Upper lobe of left lung (tissue), 6 donors: ENCODE measurements around the gene UACA. TPM values are rescaled to one million over a fixed set of nuclear protein-coding genes. Genes with fewer than 3 reads are reported as not detected.

Experiments used
- ATAC-seq, 2 donors: fragments of 200-7000 bp; cut with Tn5 transposase; one replicate each; pipeline ENCODE4 v1.9.1; 2022; ENCODE audit warnings: mild to moderate bottlenecking in 2 of 2, moderate library complexity in 2 of 2; ENCODE audit not compliant: low FRiP score in 2 of 2
- DNase-seq, 2 donors: peaks; one replicate each; pipeline ENCODE4 v3.0.0-alpha.2; 2019 to 2020
- H3K27ac ChIP-seq, 4 donors: fragments of 200-600 bp; sonication (generic); one replicate each; pipeline ENCODE4 v1.5.1; 2016 to 2019
- H3K27me3 ChIP-seq, 4 donors: fragments of 200-600 bp; sonication (generic); one replicate each; pipeline ENCODE4 v1.5.1; 2017 to 2019
- H3K36me3 ChIP-seq, 4 donors: fragments of 200-600 bp; sonication (generic); one replicate each; pipeline ENCODE4 v1.5.1; 2016 to 2019
- H3K4me1 ChIP-seq, 4 donors: fragments of 200-600 bp; sonication (generic); one replicate each; pipeline ENCODE4 v1.5.1; 2018 to 2019
- H3K4me3 ChIP-seq, 4 donors: fragments of 200-600 bp; sonication (generic); one replicate each; pipeline ENCODE4 v1.5.1; 2017 to 2019; ENCODE audit warnings: mild to moderate bottlenecking in 2 of 4, moderate library complexity in 1 of 4
- H3K9me3 ChIP-seq, 4 donors: fragments of 200-600 bp; sonication (generic); one replicate each; pipeline ENCODE4 v1.5.1; 2018 to 2019
- CTCF ChIP-seq, 6 experiments: fragments of 450-650 bp in 4 of 6; fragments of 200-600 bp in 2 of 6; sonication (generic) in 2 of 6; IDR thresholded peaks; one replicate each; pipeline ENCODE4 v1.5.1; 2016 to 2019; ENCODE audit warnings: antibody characterized with exemption in 6 of 6
- EP300 ChIP-seq, 4 donors: sonication (generic); formaldehyde crosslinking; IDR thresholded peaks; one replicate each; pipeline ENCODE4 v1.5.1; 2017; ENCODE audit warnings: antibody characterized with exemption in 4 of 4, control low read depth in 2 of 4
- POLR2A ChIP-seq, 4 donors: fragments of 450-650 bp; IDR thresholded peaks; one replicate each; pipeline ENCODE4 v1.5.1; 2016 to 2017; ENCODE audit warnings: antibody characterized with exemption in 4 of 4, mild to moderate bottlenecking in 2 of 4
- POLR2AphosphoS5 ChIP-seq, 2 donors: sonication (generic); formaldehyde crosslinking; IDR thresholded peaks; one replicate each; pipeline ENCODE4 v1.5.1; 2017; ENCODE audit warnings: antibody characterized with exemption in 2 of 2
- whole genome bisulfite sequencing, 2 donors: methylation state at CpG; one replicate each; pipeline ENCODE4 v1.1.5; 2017 to 2018; 5-methylcytosine and 5-hydroxymethylcytosine counted together
- total RNA-seq, 6 donors: library from RNA; depleted of rRNA in 4 of 6; stranded (reverse); fragments of >200 nt in 4 of 6; gene quantifications; one replicate each; pipeline versions ENCODE4 v1.1.0 to v1.2.1, GENCODE V29; 2016 to 2021
- donor health status: DM: no; HTN: no; CAD: no; lungs with moderate emphysema.
- donor health status: DM: no; HTN: yes; CAD: no; lungs with severe emphysema.

Gene UACA
- total RNA-seq, 6 donors from 2014 or later = 23.9 to 83.8 (median 39.0) TPM

- no peaks in the 10 kb centered on the region for H3K4me1 ChIP-seq
- DNase-seq (no peak), ATAC-seq (no peak)
- no peak overlapping the region for H3K4me3 ChIP-seq
- no peak for TF ChIP-seq POLR2A (IDR thresholded peaks at IDR 0.05)
- no peak overlapping the region for H3K27ac ChIP-seq
- H3K36me3 ChIP-seq = no peaks in the 10 kb centered on the region
- WGBS, 2 donors = 84 to 86% methylated on average over 8 of the region's 8 CpGs
- no peaks in the 10 kb centered on the region for H3K9me3 ChIP-seq
- no peaks in the 10 kb centered on the region for H3K27me3 ChIP-seq
Observed at GRCh38 chr15:70643106-70643782, 120.1 kb downstream of the UACA start.

GRCh38 chr15:70636540-70637165 is 126.7 kb downstream of the UACA start:
- no peak overlapping the region for H3K4me3 ChIP-seq
- no peaks in the 10 kb centered on the region for H3K36me3 ChIP-seq
- WGBS, 2 donors = 60 to 67% methylated on average over 5 of the region's 5 CpGs
- H3K27me3 ChIP-seq = no peaks in the 10 kb centered on the region
- ATAC-seq (peak in 1 of 2 donors; percentile 12), DNase-seq (no peak)
- TF ChIP-seq POLR2A (IDR thresholded peaks at IDR 0.05) (no peak), EP300 (IDR thresholded peaks at IDR 0.05) (no peak), POLR2AphosphoS5 (IDR thresholded peaks at IDR 0.05) (no peak), CTCF (IDR thresholded peaks at IDR 0.05) (no peak)
- H3K4me1 ChIP-seq = no peaks in the 10 kb centered on the region
- H3K27ac ChIP-seq = no peak overlapping the region
- no peaks in the 10 kb centered on the region for H3K9me3 ChIP-seq

- no peak for ATAC-seq
- Histone ChIP-seq H3K4me1 (no peaks in the 10 kb centered on the region), H3K27me3 (no peaks in the 10 kb centered on the region), H3K36me3 (no peaks in the 10 kb centered on the region), H3K9me3 (no peaks in the 10 kb centered on the region), H3K4me3 (no peak overlapping the region), H3K27ac (no peak overlapping the region)
- WGBS, 2 donors = 100% methylated on average over 2 of the region's 2 CpGs
- DNase-seq = no peak
- TF ChIP-seq POLR2A (IDR thresholded peaks at IDR 0.05) = no peak
Observed at GRCh38 chr15:70635895-70636294, 127.5 kb downstream of the UACA start.

GRCh38 chr15:70633991-70634390 is 129.4 kb downstream of the UACA start:
- H3K27ac ChIP-seq = no peak overlapping the region
- no peak for TF ChIP-seq CTCF (IDR thresholded peaks at IDR 0.05)
- TF ChIP-seq POLR2AphosphoS5 (IDR thresholded peaks at IDR 0.05) = no peak
- TF ChIP-seq POLR2A (IDR thresholded peaks at IDR 0.05) = no peak
- no peak for TF ChIP-seq EP300 (IDR thresholded peaks at IDR 0.05)
- no peaks in the 10 kb centered on the region for H3K27me3 ChIP-seq
- WGBS, 2 donors = 86 to 97% methylated on average over 7 of the region's 7 CpGs
- H3K4me1 ChIP-seq = no peaks in the 10 kb centered on the region
- DNase-seq (no peak), ATAC-seq (no peak)
- H3K36me3 ChIP-seq = no peaks in the 10 kb centered on the region
- H3K4me3 ChIP-seq = no peak overlapping the region
- H3K9me3 ChIP-seq = no peaks in the 10 kb centered on the region

- no peak for ATAC-seq
- Histone ChIP-seq H3K27ac (no peak overlapping the region), H3K36me3 (no peaks in the 10 kb centered on the region), H3K4me3 (no peak overlapping the region), H3K27me3 (no peaks in the 10 kb centered on the region), H3K9me3 (no peaks in the 10 kb centered on the region), H3K4me1 (no peaks in the 10 kb centered on the region)
- TF ChIP-seq CTCF (IDR thresholded peaks at IDR 0.05) = no peak
- TF ChIP-seq POLR2A (IDR thresholded peaks at IDR 0.05) = no peak
- 52 to 59% methylated on average over 12 of the region's 12 CpGs for WGBS, 2 donors
- no peak for DNase-seq
Observed at GRCh38 chr15:70633103-70633831, 130.1 kb downstream of the UACA start.
